Anterior cingulate cortex (tissue), 58 donors: ENCODE measurements around the gene SNX32.
A peak's percentile ranks its signal among the peaks of the same experiment; 100 is the strongest.

ENCODE experiments used
- DNase-seq, 58 donors: peaks; one replicate each; lab custom pipeline; 2025; lab: John Stamatoyannopoulos, UW

Gene SNX32

GRCh38 chr11:65895482-65895981 lies 61.8 kb downstream of the SNX32 start:
- no peak for DNase-seq

GRCh38 chr11:65896034-65896999 lies 62.6 kb downstream of the SNX32 start:
- DNase-seq = no peak

DNA sequence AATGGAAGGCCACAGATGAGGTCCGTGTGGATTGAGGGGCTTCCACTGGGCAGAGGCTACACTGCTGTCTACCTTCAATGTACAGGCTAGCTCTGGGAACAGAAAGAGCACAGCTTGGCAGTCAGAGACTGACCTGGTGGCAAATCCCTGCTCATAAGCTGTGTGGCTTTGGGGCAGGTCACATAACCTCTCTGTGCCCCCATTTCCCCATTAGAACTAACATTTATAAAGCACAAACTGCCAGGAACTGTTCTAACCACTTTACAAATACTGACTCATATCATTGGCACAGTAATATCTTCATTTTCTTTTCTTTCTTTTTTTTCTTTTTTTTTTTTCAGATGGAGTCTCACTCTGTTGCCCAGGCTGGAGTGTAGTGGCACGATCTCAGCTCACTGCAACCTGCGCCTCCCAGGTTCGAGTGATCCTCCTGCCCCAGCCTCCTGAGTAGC lies 63.3 kb downstream of the SNX32 start:
- DNase-seq = no peak

DNA sequence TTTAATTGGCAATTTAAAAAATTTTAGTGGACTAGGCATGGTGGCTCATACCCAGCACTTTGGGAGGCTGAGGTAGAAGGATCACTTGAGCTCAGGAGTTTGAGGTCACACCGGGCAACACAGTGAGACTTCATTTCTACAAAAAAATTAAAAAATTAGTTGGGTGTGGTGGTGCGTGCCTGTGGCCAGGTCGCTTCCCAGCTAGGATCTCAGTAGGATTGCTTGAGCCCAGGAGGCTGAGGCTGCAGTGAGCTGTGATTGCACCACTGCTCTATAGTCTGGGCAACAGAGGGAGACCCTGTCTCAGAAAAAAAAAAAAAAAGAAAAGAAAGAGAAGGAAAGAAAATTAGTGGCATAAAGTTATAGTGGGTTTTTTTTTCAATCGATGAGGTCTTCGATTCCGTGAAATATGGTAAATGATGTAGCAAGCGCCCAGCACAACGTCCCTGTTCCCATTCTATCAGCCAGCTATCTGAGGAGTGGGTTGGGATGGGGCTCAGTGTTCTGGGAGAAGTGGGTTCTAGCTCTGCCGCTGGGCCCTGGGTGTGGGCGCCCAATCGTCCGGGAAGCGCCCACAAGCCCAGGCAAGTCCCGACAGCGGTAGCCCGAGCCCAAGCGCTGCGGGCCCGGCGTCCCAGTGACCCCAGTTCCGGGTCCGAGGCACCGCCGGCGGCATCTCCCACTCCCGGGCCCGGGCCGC lies 65.0 kb downstream of the SNX32 start:
- DNase-seq = no peak

DNA sequence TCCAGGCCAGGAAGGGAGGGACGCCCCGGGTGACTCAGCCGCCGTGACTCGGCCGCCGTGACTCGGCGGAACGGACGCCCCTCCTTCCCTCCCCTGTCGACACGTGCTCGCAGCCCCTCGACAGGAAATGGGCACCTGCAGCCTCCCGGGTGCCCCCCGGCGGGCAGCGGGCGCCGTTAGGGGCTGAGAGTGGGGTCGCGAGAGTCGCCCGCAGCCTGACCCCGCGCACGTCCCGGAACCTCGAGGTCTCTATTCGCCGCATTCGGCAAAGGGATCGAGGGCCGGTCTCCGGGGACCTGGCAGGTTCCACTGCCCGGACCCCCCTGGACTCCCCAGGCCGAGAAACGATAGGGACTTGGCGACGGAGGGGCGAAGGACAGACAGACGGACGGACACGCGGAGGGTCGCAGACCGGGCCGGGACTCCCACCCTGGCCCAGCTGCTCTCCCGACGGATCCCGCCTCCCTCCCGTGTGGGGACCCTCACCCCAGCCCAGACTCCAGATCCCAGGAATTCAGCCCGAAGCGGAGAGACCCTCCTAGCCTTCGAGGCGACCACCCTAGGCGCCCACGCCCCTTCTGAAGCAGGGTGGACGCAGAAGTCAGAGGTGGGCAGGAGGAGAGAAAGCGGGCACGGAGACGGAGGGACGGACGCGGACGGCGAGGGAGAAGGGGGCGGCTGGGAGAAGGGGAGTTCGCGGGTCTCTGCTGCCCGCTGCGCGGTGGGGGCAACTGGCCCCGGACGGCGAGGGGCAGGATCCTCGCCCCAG lies 65.8 kb downstream of the SNX32 start:
- DNase-seq = peak in 1 of 58 donors; percentile 47

DNA sequence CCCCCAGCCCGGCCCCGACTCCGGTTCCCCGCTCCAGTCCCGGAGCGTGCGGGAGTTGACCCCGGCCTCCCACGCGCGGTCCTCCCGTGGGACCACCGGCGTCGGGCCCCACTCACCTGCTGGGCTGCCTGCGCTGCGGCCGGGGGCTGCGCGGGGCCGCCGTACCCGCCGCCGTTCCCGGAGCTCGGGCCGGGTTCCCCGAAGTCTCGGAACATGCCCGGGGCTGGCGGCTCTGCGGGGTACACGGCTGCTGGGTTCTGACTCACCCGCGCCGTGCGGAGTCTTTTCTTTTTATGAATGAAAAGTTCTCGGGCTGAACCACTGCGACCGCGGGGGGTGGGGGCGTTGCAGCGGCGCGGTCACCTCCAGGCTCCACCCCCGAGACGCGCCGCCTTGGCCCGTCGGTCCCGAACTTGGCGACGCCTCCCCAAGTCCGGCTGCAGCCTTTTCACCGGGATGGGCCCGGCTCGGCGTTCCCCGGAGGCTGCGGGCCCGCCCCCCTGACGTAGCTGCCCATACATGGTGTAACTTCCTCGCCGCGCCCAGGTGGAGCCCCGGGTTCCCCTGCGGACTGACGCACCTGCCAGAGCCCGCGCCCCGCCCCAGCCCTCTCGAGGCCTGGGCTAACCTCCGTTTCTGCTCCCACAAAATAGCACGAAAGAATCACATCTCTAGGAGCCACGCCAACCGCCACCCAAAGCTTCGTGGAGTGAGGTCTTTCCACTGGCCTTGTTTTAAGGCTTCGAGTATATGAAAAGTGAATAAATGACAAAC lies 66.5 kb downstream of the SNX32 start, which contains the start of gene FOSL1:
TSS of gene FOSL1 (minus strand) at position 264 of the 774 bp plus-strand sequence. CDS start at position 215, 49 bp downstream.
- peak in 43 of 58 donors; percentile 12 to 89 (median 43) for DNase-seq

GRCh38 chr11:65900899-65901180 lies 67.1 kb downstream of the SNX32 start:
- no peak for DNase-seq

- no peak for DNase-seq
These were observed 69.3 kb downstream of the SNX32 start for GRCh38 chr11:65903068-65903481.
